Right ventricle myocardium inferior (tissue), 1 donor: ENCODE data around the gene RFXANK. TPM values are rescaled to one million over a fixed set of nuclear protein-coding genes. Genes with fewer than 3 reads are reported as not detected.
"Not testable (repeated sequence)": the region's sequence is repeated elsewhere in the genome, so short reads cannot be mapped to it uniquely, and the experiment has no call there.

Source experiments
- ATAC-seq: fragments of 200-7000 bp; cut with Tn5 transposase; one replicate; pipeline ENCODE4 v1.9.1; 2020; ENCODE audit warnings: mild to moderate bottlenecking, moderate library complexity
- DNase-seq: peaks from one replicate; pipeline ENCODE4 v3.0.0; 2021; ENCODE audit errors: missing footprints
- intact Hi-C: fragments of 100-400 bp; cut with DNase I; formaldehyde crosslinking; loops from one replicate; pipeline ENCODE4 v1.11.0; 2022
- long read RNA-seq: library from polyadenylated mRNA; unstranded; transcript quantifications from one replicate; pipeline ENCODE4 v2.0.0, GENCODE V29; 2021
- total RNA-seq: library from RNA; stranded (reverse); fragmentation: NEBNext Ultra II Directional; extraction: Animal tissue kit (Norgen Biotek cat#: 25700); gene quantifications from one replicate; pipeline ENCODE4 v1.2.1, GENCODE V29; 2021
- donor health status: DM: no; HTN: yes; CAD: no; lungs with severe emphysema.

The RFXANK gene, protein sequence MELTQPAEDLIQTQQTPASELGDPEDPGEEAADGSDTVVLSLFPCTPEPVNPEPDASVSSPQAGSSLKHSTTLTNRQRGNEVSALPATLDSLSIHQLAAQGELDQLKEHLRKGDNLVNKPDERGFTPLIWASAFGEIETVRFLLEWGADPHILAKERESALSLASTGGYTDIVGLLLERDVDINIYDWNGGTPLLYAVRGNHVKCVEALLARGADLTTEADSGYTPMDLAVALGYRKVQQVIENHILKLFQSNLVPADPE
- total RNA-seq = 39.9 TPM
- long read RNA-seq, partial matches to known transcripts = 7 of 14 reads
- long read RNA-seq, other reads (novel, unspliced or antisense) = 3 of 14 reads

DNA sequence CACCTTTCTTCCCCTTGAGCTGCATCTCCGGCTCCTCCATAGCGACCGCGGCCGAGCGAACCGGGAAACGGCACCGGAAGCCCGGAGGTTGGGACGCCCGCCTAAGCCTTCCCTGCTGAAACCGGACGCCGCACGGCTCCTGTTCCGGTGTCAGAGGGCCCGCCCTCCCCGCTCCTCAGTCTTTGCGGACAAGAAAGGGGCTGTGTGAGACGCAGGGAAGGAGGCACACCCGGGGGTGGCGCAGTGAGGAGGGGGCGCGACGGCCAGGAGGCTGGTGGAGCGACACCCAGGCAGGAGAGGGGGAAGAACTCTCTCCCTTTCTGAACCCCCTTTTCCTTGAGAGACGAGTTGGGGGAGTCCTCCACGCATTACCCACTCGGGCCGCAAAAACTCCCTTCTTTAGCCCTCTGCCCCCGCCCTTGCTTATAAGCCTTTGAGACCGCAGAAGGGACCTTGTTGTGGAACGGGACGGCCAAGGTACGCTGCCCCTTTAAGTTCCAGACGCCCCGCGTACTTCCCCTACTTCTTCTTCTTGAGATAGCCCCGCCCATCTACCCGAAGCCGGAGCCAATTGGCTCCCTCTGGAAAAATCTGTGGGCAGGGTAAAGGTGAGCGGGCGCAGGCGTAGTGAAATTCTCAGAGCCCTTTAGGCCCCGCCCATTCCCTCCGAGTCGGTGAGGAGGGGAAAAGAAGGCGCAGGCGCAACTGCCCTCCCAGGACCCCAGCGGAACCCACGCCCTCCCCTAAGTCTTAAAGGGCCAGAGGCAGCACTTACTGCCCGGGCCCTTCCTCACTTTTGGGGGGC, at the start of gene RFXANK, which contains the start of gene BORCS8:
Gene RFXANK, plus strand, starts transcription at position 181 of the 805 bp plus-strand sequence. CDS start 1,689 bp downstream, outside the sequence.
Gene BORCS8, minus strand, starts transcription at position 75 of the 805 bp plus-strand sequence. Its CDS starts 35 bp downstream, at position 40.
- ATAC-seq = peak; percentile 98
- DNase-seq = peak; percentile 99
- intact Hi-C loops = loop anchor here (1.0 to 10.0 kb wide), 2 partner anchors 129 to 133 kb away; partner anchors contain the start of genes MAU2, SLC25A42 and SUGP1

DNA sequence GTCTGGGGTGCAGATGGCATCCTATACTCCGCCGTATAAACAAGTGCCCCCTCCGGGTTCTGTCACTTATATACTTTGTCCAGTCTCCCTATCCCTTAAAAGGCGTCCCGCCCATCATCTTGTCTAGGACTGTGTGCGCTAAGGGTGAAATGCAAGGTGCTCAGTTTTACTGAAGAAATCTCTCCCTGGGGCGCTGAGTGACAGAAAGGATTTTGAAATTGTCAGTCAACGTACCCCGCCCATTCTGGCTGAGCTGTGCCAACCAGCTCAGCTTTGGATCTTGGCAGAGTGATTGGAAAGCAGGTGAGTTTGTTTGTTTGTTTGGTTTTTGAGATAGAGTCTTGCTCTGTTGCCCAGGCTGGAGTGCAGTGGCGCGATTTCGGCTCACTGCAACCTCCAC, 49.7 kb upstream of the RFXANK start:
- intact Hi-C loops = no loop called here
- ATAC-seq (no peak), DNase-seq (no peak)

DNA sequence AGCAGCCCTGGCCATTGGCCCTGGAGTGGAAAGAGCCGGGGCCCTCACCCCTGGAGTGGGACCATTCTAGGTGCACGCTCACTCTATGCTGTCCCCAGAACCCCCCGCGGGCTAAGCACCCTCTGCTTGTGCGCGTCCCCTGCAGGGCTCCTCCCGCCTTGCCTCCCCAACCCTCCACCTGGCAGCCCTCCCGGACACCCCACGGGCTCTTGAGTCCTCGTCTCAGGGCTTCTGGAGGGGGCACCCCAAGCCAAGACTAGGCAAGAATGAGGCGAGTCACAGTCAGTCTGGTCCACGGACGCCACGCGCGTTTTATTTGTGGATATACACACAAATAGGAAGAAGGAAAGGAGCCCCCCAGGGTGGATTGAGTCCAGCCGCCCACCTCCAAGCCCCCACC, 46.8 kb upstream of the RFXANK start:
- DNase-seq (no peak), ATAC-seq (no peak)
- intact Hi-C loops = loop anchor here (5.0 kb wide), 1 partner anchor 197 kb away; no protein-coding TSS in a partner anchor

DNA sequence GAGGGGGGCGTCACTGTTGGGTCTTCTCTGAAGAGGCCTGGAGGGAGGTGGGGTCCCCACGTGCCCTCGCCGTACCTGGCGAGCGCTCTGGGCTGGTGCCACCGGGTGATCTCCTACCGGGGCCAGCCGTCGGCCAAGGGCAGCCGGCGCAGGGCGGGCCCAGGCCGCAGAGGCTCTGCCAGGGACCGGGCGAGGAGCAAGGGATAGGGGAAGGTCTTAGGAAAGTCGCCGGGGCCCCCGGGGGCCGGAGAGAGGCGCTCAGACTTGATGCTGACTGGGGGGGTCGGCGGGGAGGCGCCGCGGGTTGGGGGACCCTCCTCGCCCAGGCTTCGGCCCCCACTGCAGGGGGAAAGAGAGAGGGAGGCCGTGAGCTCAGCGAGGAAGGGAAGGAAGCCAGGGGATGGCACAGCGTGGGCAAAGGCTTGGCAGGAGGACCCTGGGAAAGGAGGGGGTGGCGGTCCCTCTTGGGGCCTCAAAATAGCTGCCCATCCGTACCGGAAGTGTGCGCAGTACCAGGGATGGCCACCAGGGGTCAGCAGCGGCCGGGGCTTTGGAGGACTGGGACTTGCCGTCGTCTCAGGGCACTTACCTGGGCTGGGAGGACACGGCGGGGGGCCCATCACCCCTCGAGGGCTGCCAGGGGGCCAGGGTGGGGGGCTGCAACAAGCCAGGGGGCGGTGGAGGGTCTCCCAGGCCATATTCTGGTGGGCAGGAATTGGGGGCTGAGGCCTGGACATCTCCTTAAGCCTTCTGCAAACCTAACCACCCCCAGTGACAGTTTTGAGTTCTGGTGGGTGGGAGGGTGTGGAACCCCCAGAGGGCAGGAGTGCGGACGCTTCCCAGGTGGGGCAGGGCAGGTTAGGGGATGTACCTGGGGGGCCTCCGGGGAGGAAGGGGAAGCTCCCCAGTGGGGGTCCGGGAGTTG, 46.1 kb upstream of the RFXANK start:
- intact Hi-C loops = loop anchor here (2.0 to 5.0 kb wide), 2 partner anchors 29 to 196 kb away; no protein-coding TSS in a partner anchor

DNA sequence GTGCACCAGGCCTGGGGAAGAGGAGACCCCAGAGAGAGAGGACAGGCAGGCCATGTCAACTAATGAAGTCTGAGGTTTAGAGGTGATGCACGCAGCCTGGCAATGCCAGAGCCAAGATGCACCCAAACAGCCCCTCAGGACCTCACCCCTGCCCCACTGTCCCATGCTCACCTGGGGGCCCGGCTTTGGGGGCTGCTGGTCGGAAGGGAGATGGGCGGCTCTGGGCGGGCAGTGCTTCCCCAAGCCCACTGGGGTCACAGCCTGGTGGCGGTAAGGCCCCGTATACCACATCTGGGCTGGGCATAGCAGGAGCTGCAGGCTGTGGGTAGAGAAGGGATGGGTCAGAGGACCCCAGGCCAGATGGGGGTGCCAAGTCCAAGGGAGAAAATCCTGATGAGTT, 45.2 kb upstream of the RFXANK start:
- intact Hi-C loops = loop anchor here (2.0 to 5.0 kb wide), 2 partner anchors 28 to 195 kb away; no protein-coding TSS in a partner anchor
- DNase-seq (no peak), ATAC-seq (no peak)

More for the DNA sequence above, 46.1 kb upstream of the RFXANK start:
- peak; percentile 92 for DNase-seq
- ATAC-seq = peak; percentile 77

DNA sequence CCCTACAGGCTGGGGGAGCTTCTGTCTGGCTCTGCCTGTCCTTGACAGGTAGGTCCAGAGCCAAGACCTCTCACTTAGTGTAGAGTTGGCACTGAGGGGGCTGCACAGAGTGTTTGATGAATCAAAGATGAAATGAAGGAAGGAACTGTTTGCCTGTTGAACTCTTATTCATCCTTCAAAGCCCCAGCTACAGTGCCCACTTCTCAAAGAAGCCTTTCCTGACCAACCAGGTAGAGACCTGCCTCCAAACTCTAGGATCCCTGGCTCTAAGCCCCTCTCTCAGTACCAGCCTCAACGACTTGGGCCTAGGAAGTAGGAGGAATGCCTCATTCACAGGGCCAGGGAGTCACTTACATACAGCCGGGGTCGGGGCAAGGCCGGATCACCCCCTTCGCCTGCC, 44.7 kb upstream of the RFXANK start:
- DNase-seq (no peak), ATAC-seq (no peak)
- intact Hi-C loops = loop anchor here (2.0 to 5.0 kb wide), 2 partner anchors 27 to 195 kb away; no protein-coding TSS in a partner anchor

DNA sequence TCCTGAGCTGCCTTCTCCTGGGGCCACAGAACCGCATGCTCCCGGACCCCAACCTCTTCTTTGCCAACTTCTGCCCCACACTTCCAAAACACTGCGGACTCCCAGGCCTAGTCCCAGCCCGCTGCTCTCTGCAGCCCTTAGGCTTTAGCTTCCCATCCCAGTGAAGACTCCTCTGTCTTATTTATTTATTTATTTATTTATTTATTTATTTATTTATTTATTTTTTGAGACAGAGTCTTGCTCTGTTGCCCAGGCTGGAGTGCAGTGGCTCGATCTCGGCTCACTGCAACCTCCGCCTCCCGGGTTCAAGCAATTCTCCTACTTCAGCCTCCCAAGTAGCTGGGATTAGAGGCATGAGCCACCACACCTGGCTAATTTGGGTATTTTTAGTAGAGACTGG, 43.6 kb upstream of the RFXANK start:
- intact Hi-C loops = loop anchor here (5.0 kb wide), 1 partner anchor 194 kb away; no protein-coding TSS in a partner anchor
- DNase-seq, ATAC-seq: not testable (repeated sequence)

DNA sequence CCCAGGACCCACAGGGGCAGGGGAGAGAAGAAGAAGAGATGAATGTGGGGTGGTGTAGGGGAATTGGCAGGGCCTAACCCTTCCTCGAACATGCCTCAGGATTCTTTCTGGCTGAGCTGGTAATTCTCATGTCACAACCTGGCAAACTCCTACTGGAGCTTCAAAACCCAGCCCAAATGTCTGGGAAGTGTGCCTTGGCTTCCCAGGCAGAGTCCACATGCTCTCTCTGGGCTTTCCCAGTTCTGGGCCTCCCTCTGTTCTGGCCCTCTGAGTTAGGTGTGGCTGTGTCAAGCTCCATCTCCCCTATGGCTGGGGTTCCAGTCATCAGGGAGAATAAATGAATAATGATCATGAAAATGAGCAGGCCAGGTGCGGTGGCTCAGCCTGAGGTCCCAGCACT, 42.6 kb upstream of the RFXANK start:
- DNase-seq (no peak), ATAC-seq (no peak)

DNA sequence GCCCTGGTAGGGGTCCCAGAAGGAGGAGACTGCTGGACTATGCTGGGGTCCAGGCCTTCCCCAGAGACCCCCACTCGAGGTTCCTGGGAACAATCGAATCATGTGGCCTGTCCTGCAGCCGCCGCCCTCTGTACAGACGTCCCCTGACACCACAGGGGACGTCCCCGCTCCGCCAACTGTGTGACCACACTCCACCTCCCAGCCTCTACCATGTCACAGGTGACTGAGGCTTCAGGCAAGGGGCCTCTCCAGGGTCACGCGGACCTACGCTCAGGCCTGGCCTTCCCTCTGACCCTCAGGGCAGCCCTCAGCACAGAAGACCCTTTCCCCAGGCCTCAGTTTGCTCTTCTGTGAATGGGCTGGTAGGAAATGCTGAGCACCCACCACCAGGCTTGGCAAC, 40.6 kb upstream of the RFXANK start:
- DNase-seq (no peak), ATAC-seq (no peak)
- intact Hi-C loops = no loop called here

More for the DNA sequence above, 42.6 kb upstream of the RFXANK start:
- intact Hi-C loops = loop anchor here (5.0 kb wide), 1 partner anchor 193 kb away; no protein-coding TSS in a partner anchor

DNA sequence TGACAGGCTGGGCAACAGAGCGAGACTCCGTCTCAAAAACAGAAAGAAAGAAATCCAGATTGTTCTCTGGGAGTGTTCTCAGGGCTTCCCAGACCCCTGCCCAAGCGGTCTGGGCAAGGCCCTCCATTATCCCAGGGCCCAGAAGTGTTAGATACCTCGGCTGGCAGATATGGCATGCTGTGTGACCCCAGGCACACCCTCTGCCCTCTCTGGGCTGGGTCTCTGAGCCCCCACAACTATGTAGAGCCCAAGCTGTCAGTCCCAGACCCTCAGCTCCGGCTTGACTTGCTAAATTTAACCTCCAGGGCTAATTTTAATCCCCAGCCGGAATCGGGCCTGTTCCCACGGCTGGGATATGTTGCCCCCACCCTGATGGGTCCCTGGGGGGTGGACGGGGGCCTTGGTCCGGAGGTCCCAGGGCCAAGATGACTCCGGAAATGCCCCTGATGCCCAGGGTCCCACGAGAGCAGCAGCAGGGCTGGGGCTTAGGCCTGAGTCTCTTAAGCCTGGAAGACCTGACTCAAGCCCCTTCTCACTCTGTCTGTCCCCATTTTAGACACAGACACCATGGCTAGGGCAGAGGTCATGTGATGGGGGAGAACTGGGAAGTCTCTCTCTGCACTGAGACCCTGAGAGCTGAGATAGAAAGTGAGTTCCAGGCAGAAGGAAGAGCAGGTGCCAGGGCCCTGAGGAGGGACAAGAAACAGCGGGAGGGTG, 39.2 kb upstream of the RFXANK start:
- DNase-seq (no peak), ATAC-seq (peak; percentile 10)
- intact Hi-C loops = no loop called here

DNA sequence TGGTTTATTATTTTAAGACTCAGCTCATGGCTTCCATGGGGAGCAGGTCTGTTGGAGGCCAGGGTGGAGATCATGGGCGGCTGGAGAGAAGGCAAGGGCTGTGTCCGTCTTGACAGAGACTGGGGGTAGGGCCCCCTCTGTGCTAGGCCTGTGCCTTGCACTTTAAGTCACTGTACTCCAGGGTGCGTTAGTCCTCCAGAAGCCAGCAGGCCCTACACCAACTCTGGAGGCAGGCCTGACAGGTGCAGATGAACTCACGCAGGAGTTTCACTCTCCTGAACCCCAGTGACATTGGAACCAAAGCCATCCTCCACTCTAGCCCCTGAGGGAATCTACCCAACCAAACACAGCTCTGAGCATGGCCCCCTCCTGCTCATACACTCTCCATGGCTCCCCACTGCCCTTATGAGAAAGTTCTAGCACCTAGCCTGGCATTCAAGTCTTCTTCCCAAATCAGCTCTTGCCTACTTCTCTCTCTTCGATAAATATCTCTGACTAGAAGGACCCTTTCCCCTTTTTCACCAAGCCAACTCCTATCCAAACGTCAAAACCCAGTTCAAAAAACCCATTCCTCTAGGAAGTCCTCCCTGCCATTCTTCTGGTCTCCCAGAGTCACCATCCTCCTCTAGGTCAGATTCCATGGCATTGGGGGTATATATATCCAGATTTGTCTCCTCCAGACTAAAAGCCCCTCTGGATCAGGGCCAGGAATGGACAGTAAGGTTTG, 37.1 kb upstream of the RFXANK start:
- DNase-seq (no peak), ATAC-seq (no peak)
- intact Hi-C loops = no loop called here

DNA sequence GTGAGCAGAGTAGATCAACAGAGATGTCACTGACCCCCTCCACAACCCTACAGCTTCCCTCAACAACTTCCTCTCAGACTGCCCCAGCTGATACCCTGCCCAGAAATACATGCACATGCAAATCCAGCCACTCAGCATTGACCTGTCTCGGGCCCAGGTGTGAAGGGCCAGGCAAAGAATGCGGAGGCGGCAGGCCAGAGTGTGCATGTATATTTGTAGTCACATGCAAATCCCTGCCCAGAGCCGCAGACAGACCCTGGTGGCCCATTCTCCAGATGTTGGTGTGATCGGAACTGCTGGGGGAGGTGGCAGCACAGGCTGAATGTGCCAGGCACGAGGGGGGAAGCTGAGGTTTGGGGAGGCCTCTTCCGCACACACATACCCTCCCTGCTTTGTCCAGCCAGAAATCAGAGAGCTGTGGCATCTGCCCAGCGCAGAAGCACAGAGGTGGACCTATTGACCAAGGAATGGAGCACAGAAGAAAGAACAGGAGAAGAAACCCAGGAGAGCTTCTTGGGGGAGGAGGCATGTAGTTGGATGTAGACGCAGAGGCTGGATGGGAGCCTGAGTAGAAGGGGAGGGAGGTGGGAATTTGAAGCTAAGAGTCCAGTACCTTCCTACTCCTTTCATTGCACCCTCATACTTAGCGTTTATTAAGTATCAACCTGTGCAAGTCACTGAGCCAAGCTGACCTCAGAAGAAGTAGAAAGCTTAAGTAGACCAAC, 36.4 kb upstream of the RFXANK start:
- ATAC-seq = no peak
- no peak for DNase-seq
- intact Hi-C loops = no loop called here

DNA sequence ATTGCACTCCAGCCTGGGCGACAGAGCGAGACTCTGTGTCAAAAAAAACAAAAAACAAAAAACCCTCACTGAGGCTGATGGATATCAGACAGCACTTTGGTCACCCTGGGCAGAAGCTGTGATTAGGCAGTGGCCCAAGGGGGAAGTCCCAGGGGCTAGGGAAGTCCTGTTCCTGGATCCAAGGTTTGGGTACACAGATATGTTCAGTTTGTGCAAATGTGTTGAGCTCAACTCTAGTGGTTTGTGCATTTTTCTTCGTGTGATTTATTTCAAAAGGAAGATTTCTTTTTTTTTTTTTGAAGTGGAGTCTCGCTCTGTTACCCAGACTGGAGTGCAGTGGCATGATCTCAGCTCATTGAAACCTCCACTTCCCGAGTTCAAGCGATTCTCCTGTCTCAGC, 34.2 kb upstream of the RFXANK start:
- DNase-seq (no peak), ATAC-seq (no peak)
- intact Hi-C loops = no loop called here

DNA sequence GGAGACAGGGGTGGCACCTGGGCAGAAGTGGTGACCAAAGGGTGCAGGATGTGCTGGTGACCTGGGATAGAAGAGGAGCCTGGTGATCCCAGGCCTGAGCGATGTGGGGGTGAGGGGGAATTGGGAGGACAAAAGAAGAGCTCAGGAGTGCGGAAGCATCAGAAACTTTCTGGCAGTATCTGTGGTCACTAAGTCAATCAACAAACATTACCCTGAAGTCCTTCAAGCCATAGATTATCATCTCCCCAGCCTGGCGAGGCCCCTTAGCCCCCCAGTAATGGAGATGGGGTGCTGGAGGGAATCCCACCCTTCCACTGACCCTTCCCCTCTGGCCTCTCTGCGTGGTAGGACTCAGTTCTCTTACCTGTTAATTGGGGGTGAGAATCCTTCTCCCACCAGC, 32.5 kb upstream of the RFXANK start:
- intact Hi-C loops = no loop called here
- DNase-seq (no peak), ATAC-seq (no peak)

DNA sequence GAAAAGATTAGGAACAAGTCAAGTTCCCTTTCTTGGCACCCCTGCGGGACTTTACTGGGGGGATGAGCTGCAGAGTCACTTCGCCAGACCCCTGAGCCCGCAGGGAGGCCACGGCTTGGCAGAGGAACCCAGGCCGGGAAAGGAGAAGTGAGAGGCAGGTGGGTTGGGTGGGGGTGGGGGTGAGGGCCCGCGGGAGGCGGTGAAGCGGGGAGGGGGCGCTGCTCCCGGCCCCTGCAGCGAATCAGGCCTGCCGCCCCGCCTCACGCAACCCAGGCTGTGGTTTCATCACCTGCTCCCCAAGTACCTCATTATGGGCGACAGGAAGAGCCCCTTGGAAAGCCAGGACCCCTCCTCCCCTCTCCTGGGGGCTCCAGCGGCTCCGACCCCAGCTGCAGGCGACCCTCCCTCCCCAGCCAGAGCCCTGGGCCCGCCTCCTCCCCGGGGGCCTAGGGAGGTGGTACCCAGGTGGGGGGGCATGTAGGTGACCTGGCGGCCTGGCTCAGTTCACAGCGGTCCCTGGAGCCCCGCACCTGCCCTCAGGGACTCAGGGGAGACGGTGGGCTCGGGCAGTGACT, 31.5 kb upstream of the RFXANK start:
- DNase-seq (no peak), ATAC-seq (no peak)
- intact Hi-C loops = no loop called here

DNA sequence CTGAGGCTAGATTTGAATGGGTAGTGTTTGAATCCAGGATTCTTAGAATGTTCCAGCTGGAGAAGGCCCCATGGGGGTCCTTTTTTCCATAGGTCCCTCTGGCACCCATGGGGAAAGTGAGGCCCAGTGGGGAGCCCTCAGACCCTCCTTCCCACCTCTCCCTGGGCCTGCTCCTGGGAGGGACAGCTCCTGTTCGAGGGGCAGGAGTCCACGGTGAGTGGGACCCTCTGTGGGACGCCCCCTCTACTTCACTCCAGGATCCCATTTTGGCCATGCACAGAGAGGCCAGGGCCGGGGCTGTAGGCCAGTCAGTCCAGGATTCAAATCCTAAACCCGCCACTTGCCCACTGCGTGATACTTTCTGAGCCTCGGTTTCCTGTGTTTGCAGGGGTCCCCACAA, 29.6 kb upstream of the RFXANK start:
- DNase-seq (no peak), ATAC-seq (no peak)
- intact Hi-C loops = no loop called here
